ENCODE data around the gene ULBP1. TPM values are rescaled to one million over a fixed set of nuclear protein-coding genes. Genes with fewer than 3 reads are reported as not detected.

ULBP1 gene
- total RNA-seq, result under 0.01 and 0.11 TPM in 2 replicates

GRCh38 chr6:149963462-149964307 is at the start of gene ULBP1:
Gene ULBP1 (plus strand): TSS chr6:149963943. CDS start chr6:149964050, 107 bp downstream.

GRCh38 chr6:149922642-149923326 is 41.0 kb upstream of the ULBP1 start, which contains the start of gene RAET1G:
Gene RAET1G (minus strand): TSS chr6:149923121. CDS start chr6:149923010, 111 bp downstream.

GRCh38 chr6:149941583-149942460 is 21.9 kb upstream of the ULBP1 start, which contains the start of gene ULBP2:
Gene ULBP2 (plus strand): TSS chr6:149942014. CDS start chr6:149942073, 59 bp downstream.

Other genes with a start within 250 kb of the ULBP1 start
- 7.3 and 9.1 TPM in 2 replicates for gene LATS1, start 245.8 kb upstream of the ULBP1 start, total RNA-seq
- gene NUP43, start 217.4 kb upstream of the ULBP1 start, total RNA-seq, result 16.3 and 26.2 TPM in 2 replicates
- 85.9 and 91.4 TPM in 2 replicates for gene PCMT1, start 214.2 kb upstream of the ULBP1 start, total RNA-seq
- 11.8 and 12.0 TPM in 2 replicates for gene LRP11, start 99.6 kb upstream of the ULBP1 start, total RNA-seq
- gene RAET1E, start 65.8 kb upstream of the ULBP1 start, total RNA-seq, result not detected in 2 replicates
- gene RAET1G, start 40.8 kb upstream of the ULBP1 start, total RNA-seq, result 0.11 TPM in 1 of 2 replicates, not detected in the other
- gene ULBP2, start 21.9 kb upstream of the ULBP1 start, total RNA-seq, result 0.69 and 2.1 TPM in 2 replicates
- not detected in 2 replicates for gene RAET1L, start 61.6 kb downstream of the ULBP1 start, total RNA-seq
- gene ULBP3, start 105.2 kb downstream of the ULBP1 start, total RNA-seq, result 4.1 and 5.0 TPM in 2 replicates
- gene PPP1R14C, start 179.1 kb downstream of the ULBP1 start, total RNA-seq, result not detected in 2 replicates